Ascending aorta (tissue), 2 donors: ENCODE data around the gene NEDD9. TPM values are rescaled to one million over a fixed set of nuclear protein-coding genes. Genes with fewer than 3 reads are reported as not detected.

Source experiments
- DNase-seq, 2 donors: peaks; one replicate each; pipeline ENCODE4 v3.0.0-alpha.2; 2019; ENCODE audit warnings: low spot score in 2 of 2
- H3K27ac ChIP-seq, 2 donors: fragments of 200-600 bp; sonication (generic); one replicate each; pipeline ENCODE4 v1.5.1; 2016 to 2017; ENCODE audit warnings: mild to moderate bottlenecking in 1 of 2
- H3K27me3 ChIP-seq: fragments of 200-600 bp; sonication (generic); one replicate; pipeline ENCODE4 v1.5.1; 2017
- H3K36me3 ChIP-seq, 2 donors: fragments of 200-600 bp; sonication (generic); one replicate each; pipeline ENCODE4 v1.5.1; 2016
- H3K4me1 ChIP-seq, 2 donors: fragments of 200-600 bp; sonication (generic); one replicate each; pipeline ENCODE4 v1.5.1; 2016 to 2017; ENCODE audit warnings: mild to moderate bottlenecking in 1 of 2
- H3K4me3 ChIP-seq, 2 donors: fragments of 200-600 bp; sonication (generic); one replicate each; pipeline ENCODE4 v1.5.1; 2016 to 2017; ENCODE audit warnings: mild to moderate bottlenecking in 1 of 2
- H3K9me3 ChIP-seq, 2 donors: fragments of 200-600 bp; sonication (generic); one replicate each; pipeline ENCODE4 v1.5.1; 2016
- CTCF ChIP-seq, 3 experiments: fragments of 200-600 bp in 2 of 3; fragments of 450-650 bp in 1 of 3; sonication (generic) in 2 of 3; IDR thresholded peaks; one replicate each; pipeline ENCODE4 v1.5.1; 2016 to 2019; ENCODE audit warnings: antibody characterized with exemption in 3 of 3, mild to moderate bottlenecking in 1 of 3, moderate library complexity in 1 of 3
- intact Hi-C: fragments of 100-400 bp; cut with DNase I; formaldehyde crosslinking; loops from one replicate; pipeline ENCODE4 v1.15.1; 2023
- total RNA-seq: library from RNA; depleted of rRNA; stranded (reverse); fragments of >200 nt; gene quantifications from one replicate; pipeline ENCODE4 v1.1.0, GENCODE V29; 2016

NEDD9 gene
- total RNA-seq, 1 donor from 2014 or later = 150 TPM

- Histone ChIP-seq H3K4me3 (no peak overlapping the region), H3K36me3 (no peaks in the 10 kb centered on the region), H3K27me3 (no peaks in the 10 kb centered on the region), H3K4me1 (no peaks in the 10 kb centered on the region), H3K9me3 (no peaks in the 10 kb centered on the region), H3K27ac (no peak overlapping the region)
- no peak for TF ChIP-seq CTCF (IDR thresholded peaks at IDR 0.05)
- intact Hi-C loops = loop anchor here (5.0 kb wide), 1 partner anchor 91 kb away; the partner anchor contains the start of gene NEDD9
- no peak for DNase-seq
These were observed 91.2 kb downstream of the NEDD9 start for GRCh38 chr6:11141295-11141694.

- Histone ChIP-seq H3K27me3 (no peaks in the 10 kb centered on the region), H3K4me3 (no peak overlapping the region), H3K27ac (no peak overlapping the region), H3K9me3 (no peaks in the 10 kb centered on the region), H3K4me1 (no peaks in the 10 kb centered on the region), H3K36me3 (peaks cover 2 to 10% of the 10 kb centered on the region in 2 donors)
- DNase-seq = no peak
- intact Hi-C loops = loop anchor here (5.0 kb wide), 1 partner anchor 92 kb away; the partner anchor contains the start of gene NEDD9
- no peak for TF ChIP-seq CTCF (IDR thresholded peaks at IDR 0.05)
These were observed 92.4 kb downstream of the NEDD9 start for GRCh38 chr6:11140056-11140455.

GRCh38 chr6:11139051-11139960 lies 93.2 kb downstream of the NEDD9 start:
- Histone ChIP-seq H3K4me3 (no peak overlapping the region), H3K9me3 (no peaks in the 10 kb centered on the region), H3K36me3 (peaks cover 8 to 16% of the 10 kb centered on the region in 2 donors), H3K27ac (no peak overlapping the region), H3K27me3 (no peaks in the 10 kb centered on the region), H3K4me1 (no peaks in the 10 kb centered on the region)
- intact Hi-C loops = no loop called here
- no peak for DNase-seq
- no peak for TF ChIP-seq CTCF (IDR thresholded peaks at IDR 0.05)

- DNase-seq = no peak
- H3K4me3 ChIP-seq = no peak overlapping the region
- no peaks in the 10 kb centered on the region for H3K4me1 ChIP-seq
- H3K36me3 ChIP-seq = peaks cover 8 to 17% of the 10 kb centered on the region in 2 donors
- no peak for TF ChIP-seq CTCF (IDR thresholded peaks at IDR 0.05)
- no peaks in the 10 kb centered on the region for H3K27me3 ChIP-seq
- H3K27ac ChIP-seq = no peak overlapping the region
- intact Hi-C loops = no loop called here
- no peaks in the 10 kb centered on the region for H3K9me3 ChIP-seq
These were observed 95.7 kb downstream of the NEDD9 start for GRCh38 chr6:11136809-11137208.

Other genes with a start within 250 kb of the NEDD9 start
- 0.11 TPM for gene ELOVL2, start 188.4 kb downstream of the NEDD9 start, total RNA-seq
- gene SMIM13, start 138.8 kb downstream of the NEDD9 start, total RNA-seq = 2.3 TPM
- not detected for gene ERVFRD-1, start 120.9 kb downstream of the NEDD9 start, total RNA-seq